T-cell (primary cell): Measurements from ENCODE around the gene MMEL1. TPM values are rescaled to one million over a fixed set of nuclear protein-coding genes. Genes with fewer than 3 reads are reported as not detected.
A peak's percentile ranks its signal among the peaks of the same experiment; 100 is the strongest.

ENCODE experiments used
- ATAC-seq, 4 experiments: fragments of 200-7000 bp in 3 of 4; fragments of 150-1000 bp in 1 of 4; cut with Tn5 transposase; replicated peaks in 1 of 4; 1 replicate in 3 of 4; 2 replicates in 1 of 4; pipeline ENCODE4 v1.10.0; 2021; ENCODE audit warnings: moderate library complexity in 3 of 4, mild to moderate bottlenecking in 2 of 4, moderate number of reproducible peaks in 1 of 4
- CTCF ChIA-PET, 2 donors: fragments of 300-600 bp; sonication (Branson Sonifier 250); formaldehyde crosslinking; loops; one replicate each; lab custom pipeline; 2022; ENCODE audit warnings: antibody characterized with exemption in 2 of 2; lab: Charles Lee
- POLR2A ChIA-PET, 2 donors: fragments of 300-600 bp; sonication (Branson Sonifier 250); formaldehyde crosslinking; loops; one replicate each; lab custom pipeline; 2022; ENCODE audit warnings: antibody characterized with exemption in 2 of 2; lab: Charles Lee
- DNase-seq, 35 experiments: peaks; one replicate each; pipeline versions ENCODE4 v3.0.0 to v3.0.0-alpha.2; 2013 to 2023
- H3K27ac ChIP-seq: one replicate; pipeline ENCODE4 v1.5.1; 2013; ENCODE audit warnings: low read length
- H3K27me3 ChIP-seq, 2 experiments: replicated peaks in 1 of 2; 1 replicate in 1 of 2; 2 replicates in 1 of 2; pipeline versions ENCODE4 v1.6.1 to v1.7.0; 2013; ENCODE audit warnings: low read length in 1 of 2, mixed read lengths in 1 of 2; ENCODE audit not compliant: control insufficient read depth in 2 of 2, insufficient read depth in 2 of 2; ENCODE audit errors: extremely low read depth in 1 of 2
- H3K36me3 ChIP-seq, 2 donors: 1 replicate in 1 of 2; 2 replicates in 1 of 2; pipeline versions ENCODE4 v1.6.1 to v1.7.0; 2013; ENCODE audit warnings: low read length in 1 of 2; ENCODE audit not compliant: control insufficient read depth in 2 of 2, insufficient read depth in 1 of 2; ENCODE audit errors: extremely low read depth in 1 of 2
- H3K4me1 ChIP-seq, 2 experiments: 1 replicate in 1 of 2; 2 replicates in 1 of 2; pipeline versions ENCODE4 v1.6.1 to v1.7.0; 2013; ENCODE audit warnings: low read length in 2 of 2, mixed read lengths in 1 of 2; ENCODE audit not compliant: insufficient read depth in 2 of 2, control insufficient read depth in 1 of 2; ENCODE audit errors: extremely low read depth in 1 of 2
- H3K4me3 ChIP-seq, 2 donors: 1 replicate in 1 of 2; 2 replicates in 1 of 2; pipeline versions ENCODE4 v1.5.1 to v1.7.0; 2013; ENCODE audit warnings: mild to moderate bottlenecking in 2 of 2, low read length in 1 of 2, moderate library complexity in 1 of 2; ENCODE audit not compliant: control insufficient read depth in 1 of 2; ENCODE audit errors: extremely low read depth in 1 of 2
- H3K9me3 ChIP-seq: 2 replicates; pipeline ENCODE4 v1.7.0; 2013
- H3K27ac Mint-ChIP-seq, 2 donors: one replicate each; pipeline ENCODE4 v1.8.0; 2020 to 2021; ENCODE audit warnings: mild to moderate bottlenecking in 2 of 2, mixed read lengths in 2 of 2
- H3K27me3 Mint-ChIP-seq, 2 donors: one replicate each; pipeline ENCODE4 v1.8.0; 2021 to 2022; ENCODE audit warnings: mixed read lengths in 2 of 2
- H3K36me3 Mint-ChIP-seq: one replicate; pipeline ENCODE4 v1.8.0; 2021; ENCODE audit warnings: mixed read lengths
- H3K4me1 Mint-ChIP-seq, 3 donors: one replicate each; pipeline ENCODE4 v1.8.0; 2020 to 2022; ENCODE audit warnings: mixed read lengths in 3 of 3, mild to moderate bottlenecking in 1 of 3
- H3K4me3 Mint-ChIP-seq, 3 donors: one replicate each; pipeline ENCODE4 v1.8.0; 2020 to 2022; ENCODE audit warnings: mild to moderate bottlenecking in 3 of 3, mixed read lengths in 3 of 3, moderate library complexity in 3 of 3
- H3K9me3 Mint-ChIP-seq, 3 donors: one replicate each; pipeline ENCODE4 v1.8.0; 2020 to 2022; ENCODE audit warnings: mixed read lengths in 3 of 3
- WGBS: methylation state at CpG from one replicate; pipeline ENCODE4 v1.1.5; 2013; ENCODE audit warnings: missing lambda C conversion rate; ENCODE audit not compliant: insufficient coverage; 5-methylcytosine and 5-hydroxymethylcytosine counted together
- total RNA-seq, 35 experiments: library from RNA in 6 of 35; stranded (reverse) in 6 of 35; fragments of 120-200 nt in 1 of 35; gene quantifications; one replicate each; pipeline versions ENCODE4 v1.2.1 to v1.2.4 and lab custom pipeline; 2013 to 2026

Gene MMEL1
- total RNA-seq, 5 donors from 2014 or later (not counting 1 experiment from before 2014, with no cell fraction given), result 0.72 to 3.3 (median 1.0) TPM

GRCh38 chr1:2635361-2636010 lies 2.7 kb upstream of the MMEL1 start:
- no peak overlapping the region for H3K27ac ChIP-seq
- Mint-ChIP-seq H3K27ac (no peak overlapping the region), H3K4me3 (no peak overlapping the region), H3K9me3 (no peaks in the 10 kb centered on the region), H3K27me3 (peaks cover 4 to 17% of the 10 kb centered on the region in 2 donors), H3K4me1 (peaks cover 2 to 15% (median 10%) of the 10 kb centered on the region in 3 donors), H3K36me3 (no peaks in the 10 kb centered on the region)
- ChIA-PET CTCF (no interaction called here), POLR2A (no interaction called here)
- H3K27me3 ChIP-seq, result peaks cover 0 to 56% of the 10 kb centered on the region in 2 experiments
- peak in 2 of 35 experiments; percentile 8 to 13 for DNase-seq
- H3K4me3 ChIP-seq, result no peak overlapping the region
- ATAC-seq, result no peak
- H3K4me1 ChIP-seq, result no peaks in the 10 kb centered on the region
- no peaks in the 10 kb centered on the region for H3K36me3 ChIP-seq
- H3K9me3 ChIP-seq, result no peaks in the 10 kb centered on the region
- 79% methylated on average over 10 of the region's 10 CpGs for WGBS

DNA sequence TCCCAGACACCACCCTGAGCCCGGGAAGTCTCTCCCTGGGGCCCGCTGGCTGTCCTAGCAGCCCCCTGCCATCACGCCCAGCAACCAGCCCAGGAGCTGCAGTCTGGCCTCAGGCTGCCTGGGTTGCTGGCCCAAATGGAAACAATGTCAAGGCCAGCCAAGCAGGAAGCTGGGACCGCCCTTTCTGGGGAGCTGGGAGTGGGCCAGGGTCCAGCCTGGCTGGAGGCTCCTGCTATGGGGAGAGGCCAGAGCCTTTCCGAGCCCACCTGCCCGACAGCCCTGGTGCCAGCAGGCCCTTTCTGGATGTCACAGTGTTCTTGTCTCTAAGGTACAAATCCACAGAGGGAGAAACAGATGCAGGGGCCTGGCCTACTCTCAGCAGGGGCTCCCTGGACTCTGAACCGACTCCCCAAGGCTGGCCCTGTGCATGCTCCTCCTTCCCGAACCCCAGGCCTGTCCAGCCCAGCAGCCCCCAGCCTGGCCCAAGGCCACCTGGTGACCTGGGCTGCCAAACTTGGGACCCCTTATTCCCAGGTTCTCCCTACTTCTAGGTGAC lies 1.2 kb upstream of the MMEL1 start:
- peaks cover 13 to 27% of the 10 kb centered on the region in 2 donors for H3K27me3 Mint-ChIP-seq
- Histone ChIP-seq H3K36me3 (no peaks in the 10 kb centered on the region), H3K27ac (no peak overlapping the region), H3K27me3 (peaks cover 0 to 70% of the 10 kb centered on the region in 2 experiments), H3K4me1 (peaks cover 0 to 5% of the 10 kb centered on the region in 2 experiments), H3K9me3 (no peaks in the 10 kb centered on the region), H3K4me3 (no peak overlapping the region)
- no peaks in the 10 kb centered on the region for H3K9me3 Mint-ChIP-seq
- 77% methylated on average over 7 of the region's 8 CpGs for WGBS
- CTCF ChIA-PET, result no interaction called here
- H3K4me1 Mint-ChIP-seq, result peaks cover 2 to 20% (median 10%) of the 10 kb centered on the region in 3 donors
- no peaks in the 10 kb centered on the region for H3K36me3 Mint-ChIP-seq
- DNase-seq (no peak), ATAC-seq (no peak)
- no peak overlapping the region for H3K27ac Mint-ChIP-seq
- POLR2A ChIA-PET, result no interaction called here
- H3K4me3 Mint-ChIP-seq, result no peak overlapping the region

- peaks cover 0 to 9% of the 10 kb centered on the region in 2 experiments for H3K4me1 ChIP-seq
- peaks cover 2 to 18% (median 9%) of the 10 kb centered on the region in 3 donors for H3K4me1 Mint-ChIP-seq
- ChIA-PET CTCF (no interaction called here), POLR2A (no interaction called here)
- ATAC-seq (no peak), DNase-seq (peak in 1 of 35 experiments; percentile 21)
- no peak overlapping the region for H3K27ac Mint-ChIP-seq
- no peaks in the 10 kb centered on the region for H3K36me3 ChIP-seq
- H3K9me3 ChIP-seq, result no peaks in the 10 kb centered on the region
- H3K9me3 Mint-ChIP-seq, result no peaks in the 10 kb centered on the region
- no peaks in the 10 kb centered on the region for H3K36me3 Mint-ChIP-seq
- H3K27me3 ChIP-seq, result peaks cover 0 to 75% of the 10 kb centered on the region in 2 experiments
- H3K4me3 Mint-ChIP-seq, result no peak overlapping the region
- 76% methylated on average over 10 of the region's 12 CpGs for WGBS
- peaks cover 13 to 27% of the 10 kb centered on the region in 2 donors for H3K27me3 Mint-ChIP-seq
- H3K4me3 ChIP-seq, result no peak overlapping the region
- H3K27ac ChIP-seq, result no peak overlapping the region
These were observed 635 bp upstream of the MMEL1 start for GRCh38 chr1:2633366-2633935.

GRCh38 chr1:2632051-2632430 lies 775 bp downstream of the MMEL1 start:
- no peaks in the 10 kb centered on the region for H3K9me3 Mint-ChIP-seq
- H3K27me3 Mint-ChIP-seq, result peaks cover 18 to 39% of the 10 kb centered on the region in 2 donors
- H3K4me1 ChIP-seq, result peaks cover 0 to 17% of the 10 kb centered on the region in 2 experiments
- no peaks in the 10 kb centered on the region for H3K36me3 ChIP-seq
- no peak overlapping the region for H3K27ac ChIP-seq
- H3K4me1 Mint-ChIP-seq, result peaks cover 1 to 22% (median 3%) of the 10 kb centered on the region in 3 donors
- H3K27ac Mint-ChIP-seq, result no peak overlapping the region
- no CpG with 5 or more reads among the region's 8 CpGs for WGBS
- peak in 1 of 35 experiments; percentile 13 for DNase-seq
- H3K36me3 Mint-ChIP-seq, result no peaks in the 10 kb centered on the region
- H3K9me3 ChIP-seq, result no peaks in the 10 kb centered on the region
- POLR2A ChIA-PET, result no interaction called here
- CTCF ChIA-PET, result no interaction called here
- no peak overlapping the region for H3K4me3 Mint-ChIP-seq
- no peak overlapping the region for H3K4me3 ChIP-seq
- H3K27me3 ChIP-seq, result peaks cover 0 to 82% of the 10 kb centered on the region in 2 experiments
- ATAC-seq, result no peak

GRCh38 chr1:2631136-2632050 lies 1.4 kb downstream of the MMEL1 start:
- Histone ChIP-seq H3K27me3 (peaks cover 0 to 82% of the 10 kb centered on the region in 2 experiments), H3K4me3 (no peak overlapping the region), H3K27ac (no peak overlapping the region), H3K4me1 (peaks cover 0 to 17% of the 10 kb centered on the region in 2 experiments), H3K9me3 (no peaks in the 10 kb centered on the region), H3K36me3 (no peaks in the 10 kb centered on the region)
- Mint-ChIP-seq H3K4me3 (peak overlapping the region in 1 of 3 donors; percentile 57), H3K4me1 (peaks cover 0 to 22% (median 0%) of the 10 kb centered on the region in 3 donors), H3K9me3 (no peaks in the 10 kb centered on the region), H3K36me3 (no peaks in the 10 kb centered on the region), H3K27ac (no peak overlapping the region), H3K27me3 (peaks cover 25 to 43% of the 10 kb centered on the region in 2 donors)
- WGBS, result 80% methylated on average over 24 of the region's 24 CpGs
- CTCF ChIA-PET, result interaction anchor here in 1 of 2 donors (0.5 kb wide), 1 partner anchor 268 kb away, joined by 6 read pairs; no protein-coding TSS in a partner anchor
- no peak for ATAC-seq
- POLR2A ChIA-PET, result no interaction called here
- DNase-seq, result peak in 2 of 35 experiments; percentile 3 to 23
